H1 (cell line): ENCODE measurements around the gene SLC9C2. TPM values are rescaled to one million over a fixed set of nuclear protein-coding genes. Genes with fewer than 3 reads are reported as not detected.

ENCODE experiments used
- CTCF ChIA-PET: fragments of 300-600 bp; sonication (Branson Sonifier 250); formaldehyde crosslinking; loops from one replicate; lab custom pipeline; 2021; ENCODE audit not compliant: partially characterized antibody; lab: Charles Lee
- POLR2A ChIA-PET: fragments of 300-600 bp; sonication (Branson Sonifier 250); formaldehyde crosslinking; loops from one replicate; lab custom pipeline; 2021; ENCODE audit warnings: inconsistent platforms; ENCODE audit not compliant: partially characterized antibody; lab: Charles Lee
- DNase-seq, 2 experiments: peaks; one replicate each; pipeline versions ENCODE4 v3.0.0 to v3.0.0-alpha.2; 2010 to 2022; ENCODE audit warnings: low spot score in 2 of 2, low read depth in 1 of 2, mixed read lengths in 1 of 2
- FAIRE-seq: peaks from 2 replicates; lab custom pipeline; 2011; peaks lifted over from hg19 to GRCh38; lab: Jason Lieb, UNC
- H2AFZ ChIP-seq: 2 replicates; pipeline ENCODE4 v1.8.1; 2012; ENCODE audit warnings: low read length, inconsistent platforms
- H2AK5ac ChIP-seq: 2 replicates; pipeline ENCODE4 v1.6.1; 2013; ENCODE audit warnings: low read depth, low read length
- H2BK120ac ChIP-seq: replicated peaks from 2 replicates; pipeline ENCODE3; 2013; ENCODE audit warnings: low read depth, low read length, inconsistent platforms
- H2BK12ac ChIP-seq: 2 replicates; pipeline ENCODE4 v1.6.1; 2013; ENCODE audit warnings: low read depth, low read length
- H2BK15ac ChIP-seq: 2 replicates; pipeline ENCODE4 v1.6.1; 2013; ENCODE audit warnings: low read length
- H2BK20ac ChIP-seq: 2 replicates; pipeline ENCODE4 v1.6.1; 2013; ENCODE audit warnings: low read length
- H2BK5ac ChIP-seq: 2 replicates; pipeline ENCODE4 v1.6.1; 2013; ENCODE audit warnings: low read depth, low read length
- H3K14ac ChIP-seq: 2 replicates; pipeline ENCODE4 v1.6.1; 2013; ENCODE audit warnings: inconsistent platforms; ENCODE audit not compliant: insufficient read length
- H3K18ac ChIP-seq: 2 replicates; pipeline ENCODE4 v1.6.1; 2013; ENCODE audit warnings: low read length; ENCODE audit errors: extremely low read depth
- H3K23ac ChIP-seq: 2 replicates; pipeline ENCODE4 v1.6.1; 2013; ENCODE audit warnings: inconsistent platforms; ENCODE audit not compliant: insufficient read length
- H3K23me2 ChIP-seq: 2 replicates; pipeline ENCODE4 v1.6.1; 2013; ENCODE audit warnings: low read depth, low read length
- H3K27ac ChIP-seq: 2 replicates; pipeline ENCODE4 v1.6.1; 2011; ENCODE audit warnings: low read depth, low read length, inconsistent platforms
- H3K27me3 ChIP-seq, 4 experiments: replicated peaks in 1 of 4; 1 replicate in 1 of 4; 2 replicates in 3 of 4; pipeline versions ENCODE4 v1.6.1 to v1.8.1; 2011 to 2013; ENCODE audit warnings: low read length in 3 of 4, mild to moderate bottlenecking in 3 of 4, inconsistent platforms in 2 of 4, mixed read lengths in 2 of 4, moderate library complexity in 1 of 4; ENCODE audit not compliant: control insufficient read depth in 3 of 4, insufficient read depth in 3 of 4; ENCODE audit errors: extremely low read depth in 1 of 4
- H3K36me3 ChIP-seq, 4 experiments: 2 replicates each; pipeline versions ENCODE4 v1.6.1 to v1.8.1; 2011 to 2013; ENCODE audit warnings: mild to moderate bottlenecking in 4 of 4, low read length in 3 of 4, moderate library complexity in 2 of 4, control low read depth in 1 of 4, inconsistent platforms in 1 of 4; ENCODE audit not compliant: insufficient read depth in 4 of 4, control insufficient read depth in 2 of 4
- H3K4ac ChIP-seq: replicated peaks from 2 replicates; pipeline ENCODE3; 2013; ENCODE audit warnings: low read length, low read depth, mixed read lengths, inconsistent platforms; ENCODE audit not compliant: insufficient read length
- H3K4me1 ChIP-seq, 4 experiments: replicated peaks in 1 of 4; 1 replicate in 1 of 4; 2 replicates in 3 of 4; pipeline versions ENCODE4 v1.6.1 to v1.8.1; 2011 to 2013; ENCODE audit warnings: low read length in 3 of 4, inconsistent platforms in 2 of 4, mixed read lengths in 1 of 4; ENCODE audit not compliant: insufficient read depth in 4 of 4, control insufficient read depth in 3 of 4
- H3K4me2 ChIP-seq, 2 experiments: 2 replicates each; pipeline versions ENCODE4 v1.6.1 to v1.8.1; 2011 to 2013; ENCODE audit warnings: low read depth in 2 of 2, low read length in 2 of 2, control low read depth in 1 of 2, inconsistent platforms in 1 of 2, mild to moderate bottlenecking in 1 of 2; ENCODE audit not compliant: insufficient read depth in 1 of 2
- H3K4me3 ChIP-seq, 4 experiments: fragments of 200-600, 300-600 bp in 1 of 4; sonication (generic), shearing (Covaris generic), sonication (Bioruptor Twin) in 1 of 4; 2 replicates each; pipeline versions ENCODE4 v1.5.1 to v1.8.1; 2011 to 2016; ENCODE audit warnings: low read length in 4 of 4, low read depth in 3 of 4, control low read depth in 2 of 4, inconsistent platforms in 2 of 4, mild to moderate bottlenecking in 2 of 4, mixed read lengths in 1 of 4, moderate library complexity in 1 of 4; ENCODE audit not compliant: insufficient read depth in 2 of 4; ENCODE audit errors: extremely low read depth in 1 of 4
- H3K56ac ChIP-seq: replicated peaks from 2 replicates; pipeline ENCODE3; 2013; ENCODE audit warnings: low read depth, mild to moderate bottlenecking, mixed read lengths, low read length, inconsistent platforms; ENCODE audit not compliant: insufficient read length
- H3K79me1 ChIP-seq: 2 replicates; pipeline ENCODE4 v1.6.1; 2013; ENCODE audit warnings: low read depth, low read length, control low read depth
- H3K79me2 ChIP-seq, 2 experiments: 2 replicates each; pipeline versions ENCODE4 v1.6.1 to v1.8.1; 2012 to 2013; ENCODE audit warnings: low read length in 2 of 2, mild to moderate bottlenecking in 2 of 2, inconsistent platforms in 1 of 2; ENCODE audit not compliant: insufficient read depth in 2 of 2, control insufficient read depth in 1 of 2
- H3K9ac ChIP-seq, 4 experiments: replicated peaks in 1 of 4; 1 replicate in 1 of 4; 2 replicates in 3 of 4; pipeline versions ENCODE4 v1.6.1 to v1.8.1; 2011 to 2013; ENCODE audit warnings: low read depth in 3 of 4, low read length in 3 of 4, control low read depth in 2 of 4, mild to moderate bottlenecking in 2 of 4, moderate library complexity in 2 of 4, inconsistent platforms in 1 of 4; ENCODE audit errors: extremely low read depth in 1 of 4
- H3K9me3 ChIP-seq, 2 experiments: 2 replicates each; pipeline versions ENCODE4 v1.6.1 to v1.8.1; 2012 to 2013; ENCODE audit warnings: mild to moderate bottlenecking in 2 of 2, moderate library complexity in 2 of 2, control low read depth in 1 of 2, inconsistent platforms in 1 of 2, low read depth in 1 of 2, low read length in 1 of 2, mixed read lengths in 1 of 2; ENCODE audit not compliant: insufficient read depth in 2 of 2
- H4K20me1 ChIP-seq, 2 experiments: replicated peaks in 1 of 2; 2 replicates each; pipeline versions ENCODE3 to v1.8.1; 2011 to 2013; ENCODE audit warnings: inconsistent platforms in 2 of 2, low read length in 2 of 2, mild to moderate bottlenecking in 1 of 2; ENCODE audit not compliant: insufficient read depth in 2 of 2, control insufficient read depth in 1 of 2
- H4K5ac ChIP-seq: 2 replicates; pipeline ENCODE4 v1.6.1; 2013; ENCODE audit warnings: low read length, low read depth, mixed read lengths, inconsistent platforms; ENCODE audit not compliant: insufficient read length
- H4K8ac ChIP-seq: 2 replicates; pipeline ENCODE4 v1.8.0; 2013; ENCODE audit warnings: mild to moderate bottlenecking, moderate library complexity, low read length, inconsistent platforms; ENCODE audit not compliant: insufficient read depth; ENCODE audit errors: extremely low read depth
- H4K91ac ChIP-seq: replicated peaks from 2 replicates; pipeline ENCODE3; 2013; ENCODE audit warnings: low read length, mixed read lengths, inconsistent platforms; ENCODE audit not compliant: insufficient read length
- ASH2L ChIP-seq: fragments of 200-600, 300-600 bp; sonication (generic); IDR thresholded peaks from one replicate; pipeline ENCODE4 v1.7.1; 2017; ENCODE audit warnings: low read length
- WGBS, 2 experiments: shearing (Covaris generic) in 1 of 2; methylation state at CpG; one replicate each; pipeline versions ENCODE4 v1.1.6 to v1.1.7; 2013 to 2015; ENCODE audit warnings: low lambda C conversion rate in 2 of 2, mixed read lengths in 2 of 2, inconsistent platforms in 1 of 2, low coverage in 1 of 2, missing lambda C conversion rate in 1 of 2; ENCODE audit not compliant: insufficient replicate concordance in 2 of 2, insufficient coverage in 1 of 2, insufficient read length in 1 of 2; ENCODE audit errors: extremely low coverage in 1 of 2, missing lambda C conversion rate in 1 of 2; 5-methylcytosine and 5-hydroxymethylcytosine counted together
- polyA plus RNA-seq, 7 experiments: library from polyadenylated mRNA; depleted of rRNA in 3 of 7; stranded (reverse) in 5 of 7; unstranded in 2 of 7; fragments of >200 nt in 5 of 7; fragments of 200-250 nt in 2 of 7; gene quantifications; 1 replicate in 5 of 7; 2 replicates in 1 of 7; 4 replicates in 1 of 7; pipeline versions ENCODE4 v1.2.1 to v1.2.3, GENCODE V29; 2011 to 2013; ENCODE audit warnings: missing spikeins in 2 of 7, mixed read lengths in 2 of 7
- total RNA-seq: library from RNA; stranded (reverse); fragmentation: NEBNext Ultra II Directional; extraction: Animal tissue kit (Norgen Biotek cat#: 25700); gene quantifications from 2 replicates; pipeline ENCODE4 v1.2.1, GENCODE V29; 2021

SLC9C2 gene
- total and polyA plus RNA-seq, 2 of the 8 experiments (the other 6 are each of a cell fraction or from before 2014, with no cell fraction given) = not detected

GRCh38 chr1:173560285-173560880 lies 42.5 kb downstream of the SLC9C2 start:
- H3K23me2 ChIP-seq = no peaks in the 10 kb centered on the region
- H3K4me1 ChIP-seq = no peaks in the 10 kb centered on the region
- H2BK120ac ChIP-seq = no peak overlapping the region
- H4K91ac ChIP-seq = no peak overlapping the region
- H2BK5ac ChIP-seq = no peak overlapping the region
- no peak overlapping the region for H3K9ac ChIP-seq
- no peak overlapping the region for H3K14ac ChIP-seq
- no peak overlapping the region for H4K5ac ChIP-seq
- no peaks in the 10 kb centered on the region for H3K79me1 ChIP-seq
- DNase-seq (no peak), FAIRE-seq (no peak)
- H2BK20ac ChIP-seq = no peak overlapping the region
- no peaks in the 10 kb centered on the region for H3K36me3 ChIP-seq
- no peak overlapping the region for H3K18ac ChIP-seq
- no peak overlapping the region for H3K4me3 ChIP-seq
- no peak for TF ChIP-seq ASH2L
- 89% methylated on average over 3 of the region's 3 CpGs; no CpG with 5 or more reads in 1 of the 2 experiments for WGBS, 2 experiments
- H2BK12ac ChIP-seq = no peak overlapping the region
- no peak overlapping the region for H3K4me2 ChIP-seq
- POLR2A ChIA-PET = no interaction called here
- no peak overlapping the region for H2AK5ac ChIP-seq
- CTCF ChIA-PET = interaction anchor here (0.7 to 1.9 kb wide), 5 partner anchors 8 to 140 kb away, joined by 3 to 5 read pairs (median 3); no protein-coding TSS in a partner anchor
- no peaks in the 10 kb centered on the region for H3K9me3 ChIP-seq
- no peaks in the 10 kb centered on the region for H3K27me3 ChIP-seq
- no peak overlapping the region for H3K56ac ChIP-seq
- H3K27ac ChIP-seq = no peak overlapping the region
- H3K4ac ChIP-seq = no peak overlapping the region
- no peaks in the 10 kb centered on the region for H4K20me1 ChIP-seq
- H3K23ac ChIP-seq = no peak overlapping the region
- H2AFZ ChIP-seq = peak overlapping the region; percentile 70; the same call in 1 of the 2 replicates
- H2BK15ac ChIP-seq = no peak overlapping the region
- no peak overlapping the region for H4K8ac ChIP-seq
- no peaks in the 10 kb centered on the region for H3K79me2 ChIP-seq
